OCI-LY7 (cell line): ENCODE data around the gene MPV17L2. TPM values are rescaled to one million over a fixed set of nuclear protein-coding genes. Genes with fewer than 3 reads are reported as not detected.

Source experiments
- Bru-seq: library from RNA; stranded (reverse); fragments of 400-500 nt; gene quantifications from one replicate; lab custom pipeline; 2021; lab: Mats Ljungman, UMichigan
- BruChase-seq, 2 experiments: library from RNA; stranded (reverse); fragments of 400-500 nt; gene quantifications; one replicate each; lab custom pipeline; 2021; lab: Mats Ljungman, UMichigan
- BruUV-seq: library from RNA; stranded (reverse); fragments of 400-500 nt; replicated peaks from 2 replicates; lab custom pipeline; 2021; lab: Mats Ljungman, UMichigan
- CTCF ChIA-PET: fragments of 300-600 bp; sonication (Branson Sonifier 250); formaldehyde crosslinking; loops from one replicate; lab custom pipeline; 2022; ENCODE audit warnings: antibody characterized with exemption; ENCODE audit not compliant: unreplicated experiment; lab: Charles Lee
- POLR2A ChIA-PET: fragments of 300-600 bp; sonication (Branson Sonifier 250); formaldehyde crosslinking; loops from one replicate; lab custom pipeline; 2022; ENCODE audit warnings: antibody characterized with exemption; lab: Charles Lee
- DNase-seq: peaks from one replicate; pipeline ENCODE4 v3.0.0-alpha.2; 2015; ENCODE audit warnings: low spot score
- H2AFZ ChIP-seq: fragments of 200-600 bp; sonication (generic), shearing (Covaris generic); 2 replicates; pipeline ENCODE4 v1.6.1; 2014; ENCODE audit warnings: mild to moderate bottlenecking, antibody characterized with exemption, low read length, moderate library complexity
- H3K27ac ChIP-seq: fragments of 200-600 bp; sonication (generic); 2 replicates; pipeline ENCODE4 v1.5.1; 2014; ENCODE audit warnings: mixed run types, low read depth, mild to moderate bottlenecking, moderate library complexity, low read length, inconsistent platforms; ENCODE audit not compliant: poor library complexity, severe bottlenecking
- H3K36me3 ChIP-seq: fragments of 200-600 bp; sonication (generic); 2 replicates; pipeline ENCODE4 v1.6.1; 2014; ENCODE audit warnings: mild to moderate bottlenecking, antibody characterized with exemption, low read length, moderate library complexity, mixed read lengths; ENCODE audit not compliant: insufficient read depth
- H3K4me1 ChIP-seq: fragments of 200-600 bp; sonication (generic); 2 replicates; pipeline ENCODE4 v1.5.1; 2014; ENCODE audit warnings: mild to moderate bottlenecking, low read length; ENCODE audit not compliant: insufficient read depth, poor library complexity, severe bottlenecking
- H3K4me2 ChIP-seq: fragments of 200-600 bp; sonication (generic); 2 replicates; pipeline ENCODE4 v1.6.1; 2014; ENCODE audit warnings: mild to moderate bottlenecking, low read length
- H3K4me3 ChIP-seq: fragments of 200-600 bp; sonication (generic); 2 replicates; pipeline ENCODE4 v1.5.1; 2014; ENCODE audit warnings: mild to moderate bottlenecking, low read depth, low read length; ENCODE audit not compliant: poor library complexity, severe bottlenecking
- H3K79me2 ChIP-seq: fragments of 200-600 bp; sonication (generic); 2 replicates; pipeline ENCODE4 v1.6.1; 2016; ENCODE audit warnings: low read depth, mild to moderate bottlenecking, low read length, moderate library complexity, mixed read lengths; ENCODE audit not compliant: insufficient read depth
- H3K9me2 ChIP-seq: fragments of 200-600 bp; sonication (generic); 2 replicates; pipeline ENCODE4 v1.6.1; 2016; ENCODE audit warnings: mild to moderate bottlenecking, low read length, mixed read lengths; ENCODE audit not compliant: insufficient read depth
- H3K9me3 ChIP-seq: fragments of 200-600 bp; sonication (generic); 2 replicates; pipeline ENCODE4 v1.6.1; 2014; ENCODE audit warnings: mild to moderate bottlenecking, mixed run types, low read length, mixed read lengths
- H4K20me1 ChIP-seq: fragments of 200-600 bp; sonication (generic); 2 replicates; pipeline ENCODE4 v1.6.1; 2014; ENCODE audit warnings: mild to moderate bottlenecking, antibody characterized with exemption, low read length, moderate library complexity, mixed read lengths; ENCODE audit not compliant: insufficient read depth
- CTCF ChIP-seq: fragments of 200-600 bp; sonication (generic); conservative IDR thresholded peaks from 2 replicates; pipeline ENCODE4 v1.5.1; 2014; ENCODE audit warnings: mild to moderate bottlenecking, antibody characterized with exemption, low read length, moderate library complexity, mixed read lengths
- EZH2phosphoT487 ChIP-seq: fragments of 200-600 bp; sonication (generic); IDR thresholded peaks from 2 replicates; pipeline ENCODE4 v1.6.1; 2018; ENCODE audit warnings: low read depth, borderline replicate concordance, mild to moderate bottlenecking, mixed run types, antibody characterized with exemption, low read length, moderate library complexity, mixed read lengths
- intact Hi-C: fragments of 100-400 bp; cut with micrococcal nuclease; formaldehyde crosslinking; loops from one replicate; pipeline ENCODE4 v1.10.0; 2022; ENCODE audit not compliant: unreplicated experiment
- long read RNA-seq: library from polyadenylated mRNA; stranded (forward); transcript quantifications from one replicate; pipeline ENCODE4 v2.0.0, GENCODE V29; 2022
- total RNA-seq, 2 experiments: library from RNA; depleted of rRNA in 1 of 2; stranded (reverse); fragments of >200 nt in 1 of 2; shearing (Covaris generic) in 1 of 2; gene quantifications; 2 replicates each; pipeline ENCODE4 v1.2.3, GENCODE V29; 2014 to 2022

MPV17L2 gene
- total RNA-seq (2014; rRNA removed; shearing (Covaris generic)) (21.9 and 23.7 TPM in 2 replicates), total RNA-seq (2022) (18.1 and 22.6 TPM in 2 replicates), Bru-seq, nascent RNA (percentile 55 among the genes with signal in this experiment), BruChase-seq, experiment 1, labeled RNA remaining after a 6-hour chase (percentile 60 among the genes with signal in this experiment), BruChase-seq, experiment 2, labeled RNA remaining after a 2-hour chase (percentile 70 among the genes with signal in this experiment)
- long read RNA-seq, transcript MPV17L2-204 (5 exons, 1,408 nt) = major isoform, 62 of 74 reads
- long read RNA-seq, transcript MPV17L2-202 (4 exons, 1,941 nt) = minor isoform, 5 of 74 reads
- long read RNA-seq, partial matches to known transcripts = 2 of 74 reads
- long read RNA-seq, other reads (novel, unspliced or antisense) = 5 of 74 reads

GRCh38 chr19:18192673-18193387 lies at the start of gene MPV17L2:
Gene MPV17L2, plus strand, starts transcription at chr19:18193218. Its CDS starts 64 bp downstream, at chr19:18193282.
- H3K27ac ChIP-seq = peak within 1 kb of the TSS; percentile 92
- H2AFZ ChIP-seq = peak within 1 kb of the TSS; percentile 57; the same call in 1 of the 2 replicates
- no peaks in the 10 kb centered on the region for H3K9me2 ChIP-seq
- TF ChIP-seq CTCF (no peak), EZH2phosphoT487 (no peak)
- ChIA-PET CTCF (interaction anchor here (0.6 to 1.3 kb wide), 4 partner anchors 22 to 72 kb away, joined by 3 to 4 read pairs (median 3); no protein-coding TSS in a partner anchor), POLR2A (interaction anchor here (0.6 to 1.9 kb wide), 4 partner anchors 12 to 1067 kb away, joined by 3 to 8 read pairs (median 6); partner anchors contain the start of gene RAB3A)
- peaks cover 21% of the 10 kb centered on the region; the same call in 1 of the 2 replicates for H3K36me3 ChIP-seq
- intact Hi-C loops = loop anchor here (2.0 kb wide), 1 partner anchor 24 kb away; no protein-coding TSS in a partner anchor
- H3K9me3 ChIP-seq = no peaks in the 10 kb centered on the region
- peaks cover 31% of the 10 kb centered on the region for H3K4me1 ChIP-seq
- H4K20me1 ChIP-seq = 0 out of 2 replicates have a peak, but pooled peaks cover 12% of the 10 kb centered on the region
- peak within 1 kb of the TSS; percentile 97 for H3K4me3 ChIP-seq
- peak within 1 kb of the TSS; percentile 92 for H3K4me2 ChIP-seq
- no TSS peak for BruUV-seq
- H3K79me2 ChIP-seq = peaks cover 8% of the 10 kb centered on the region; the same call in 1 of the 2 replicates
- peak; percentile 100 for DNase-seq

GRCh38 chr19:18143902-18144301 lies 49.1 kb upstream of the MPV17L2 start:
- BruUV-seq = no TSS peak
- no peaks in the 10 kb centered on the region for H3K9me3 ChIP-seq
- H3K9me2 ChIP-seq = no peaks in the 10 kb centered on the region
- POLR2A ChIA-PET = no interaction called here
- intact Hi-C loops = no loop called here
- no peaks in the 10 kb centered on the region for H4K20me1 ChIP-seq
- CTCF ChIA-PET = no interaction called here
- H3K79me2 ChIP-seq = no peaks in the 10 kb centered on the region
- no peak for DNase-seq
- H3K4me3 ChIP-seq = no peak overlapping the region
- H2AFZ ChIP-seq = no peak overlapping the region
- H3K36me3 ChIP-seq = peaks cover 84% of the 10 kb centered on the region
- no peak overlapping the region for H3K4me2 ChIP-seq
- H3K27ac ChIP-seq = no peak overlapping the region
- H3K4me1 ChIP-seq = no peaks in the 10 kb centered on the region
- TF ChIP-seq CTCF (no peak), EZH2phosphoT487 (no peak)
